Retinal pigment epithelial cell (primary cell): ENCODE data around the gene TRIOBP.
A peak's percentile ranks its signal among the peaks of the same experiment; 100 is the strongest.

Experiments used
- DNase-seq: peaks from one replicate; pipeline ENCODE4 v3.0.0-alpha.2; 2010; ENCODE audit warnings: low read depth
- H3K4me3 ChIP-seq: 2 replicates; pipeline ENCODE4 v1.5.1; 2011; ENCODE audit warnings: mild to moderate bottlenecking, low read length, control low read depth, moderate library complexity
- CTCF ChIP-seq: conservative IDR thresholded peaks from 2 replicates; pipeline ENCODE4 v1.5.1; 2011; ENCODE audit warnings: low read depth, low read length, control low read depth, inconsistent platforms

The TRIOBP gene

GRCh38 chr22:37764622-37765021, 67.8 kb downstream of the TRIOBP start:
- no peak for TF ChIP-seq CTCF
- DNase-seq = no peak
- no peak overlapping the region for H3K4me3 ChIP-seq

- DNase-seq = no peak
- TF ChIP-seq CTCF = peak; percentile 5
- no peak overlapping the region for H3K4me3 ChIP-seq
Measured at GRCh38 chr22:37765498-37765897, 68.7 kb downstream of the TRIOBP start.

GRCh38 chr22:37765953-37766576, 69.2 kb downstream of the TRIOBP start:
- no peak for DNase-seq
- no peak for TF ChIP-seq CTCF
- no peak overlapping the region for H3K4me3 ChIP-seq

GRCh38 chr22:37768273-37768672, 71.4 kb downstream of the TRIOBP start:
- peak; percentile 40 for TF ChIP-seq CTCF
- no peak for DNase-seq
- no peak overlapping the region for H3K4me3 ChIP-seq

GRCh38 chr22:37769056-37769455, 72.2 kb downstream of the TRIOBP start:
- no peak for DNase-seq

GRCh38 chr22:37771081-37771480, 74.2 kb downstream of the TRIOBP start:
- no peak for TF ChIP-seq CTCF
- H3K4me3 ChIP-seq = no peak overlapping the region
- DNase-seq = no peak

More at GRCh38 chr22:37769056-37769455, 72.2 kb downstream of the TRIOBP start:
- H3K4me3 ChIP-seq = no peak overlapping the region
- TF ChIP-seq CTCF = no peak

GRCh38 chr22:37771702-37772427, 75.0 kb downstream of the TRIOBP start:
- TF ChIP-seq CTCF = no peak
- no peak overlapping the region for H3K4me3 ChIP-seq
- DNase-seq = no peak
